Cardiac muscle cell (in vitro differentiated cells and primary cell): ENCODE measurements around the gene LAMA4. TPM values are rescaled to one million over a fixed set of nuclear protein-coding genes. Genes with fewer than 3 reads are reported as not detected.

Experiments used
- DNase-seq, 2 donors: peaks; one replicate each; pipeline versions ENCODE4 v3.0.0 to v3.0.0-alpha.2; 2010 to 2017; ENCODE audit warnings: low read depth in 1 of 2, low spot score in 1 of 2
- H3K27ac ChIP-seq: fragments of 200-600 bp; sonication (generic); 2 replicates; pipeline ENCODE4 v1.5.1; 2016
- H3K27me3 ChIP-seq: fragments of 200-600 bp; sonication (generic); 2 replicates; pipeline ENCODE4 v1.6.0; 2016; ENCODE audit warnings: control low read depth
- H3K36me3 ChIP-seq: fragments of 200-600 bp; sonication (generic); 2 replicates; pipeline ENCODE4 v1.5.1; 2016; ENCODE audit warnings: control low read depth
- H3K4me1 ChIP-seq: fragments of 200-600 bp; sonication (generic); 2 replicates; pipeline ENCODE4 v1.8.1; 2017; ENCODE audit warnings: low read depth, mild to moderate bottlenecking, mixed run types
- H3K4me3 ChIP-seq: fragments of 200-600 bp; sonication (generic); 2 replicates; pipeline ENCODE4 v1.5.1; 2016; ENCODE audit warnings: mild to moderate bottlenecking
- H3K9me3 ChIP-seq: fragments of 200-600 bp; sonication (generic); 2 replicates; pipeline ENCODE4 v1.5.1; 2017; ENCODE audit warnings: low read depth, mild to moderate bottlenecking, control low read depth
- polyA plus RNA-seq: library from polyadenylated mRNA; unstranded; fragments of >200 nt; fragmentation: Nextera tagmentation; extraction: Ambion mirVana; gene quantifications from 2 replicates; pipeline ENCODE4 v1.2.1, GENCODE V29; 2016
- total RNA-seq: library from RNA; depleted of rRNA; stranded (reverse); fragments of >200 nt; gene quantifications from 2 replicates; pipeline ENCODE4 v1.2.3, GENCODE V29; 2016
- TF ChIP-seq, protein P1 (sequence below): IDR thresholded peaks from 2 replicates; pipeline ENCODE4 v1.5.1; 2012; ENCODE audit warnings: low read depth, mild to moderate bottlenecking, low read length

The LAMA4 gene
- total and polyA plus RNA-seq, 2 experiments from 2014 or later, result 162 to 304 TPM

DNA sequence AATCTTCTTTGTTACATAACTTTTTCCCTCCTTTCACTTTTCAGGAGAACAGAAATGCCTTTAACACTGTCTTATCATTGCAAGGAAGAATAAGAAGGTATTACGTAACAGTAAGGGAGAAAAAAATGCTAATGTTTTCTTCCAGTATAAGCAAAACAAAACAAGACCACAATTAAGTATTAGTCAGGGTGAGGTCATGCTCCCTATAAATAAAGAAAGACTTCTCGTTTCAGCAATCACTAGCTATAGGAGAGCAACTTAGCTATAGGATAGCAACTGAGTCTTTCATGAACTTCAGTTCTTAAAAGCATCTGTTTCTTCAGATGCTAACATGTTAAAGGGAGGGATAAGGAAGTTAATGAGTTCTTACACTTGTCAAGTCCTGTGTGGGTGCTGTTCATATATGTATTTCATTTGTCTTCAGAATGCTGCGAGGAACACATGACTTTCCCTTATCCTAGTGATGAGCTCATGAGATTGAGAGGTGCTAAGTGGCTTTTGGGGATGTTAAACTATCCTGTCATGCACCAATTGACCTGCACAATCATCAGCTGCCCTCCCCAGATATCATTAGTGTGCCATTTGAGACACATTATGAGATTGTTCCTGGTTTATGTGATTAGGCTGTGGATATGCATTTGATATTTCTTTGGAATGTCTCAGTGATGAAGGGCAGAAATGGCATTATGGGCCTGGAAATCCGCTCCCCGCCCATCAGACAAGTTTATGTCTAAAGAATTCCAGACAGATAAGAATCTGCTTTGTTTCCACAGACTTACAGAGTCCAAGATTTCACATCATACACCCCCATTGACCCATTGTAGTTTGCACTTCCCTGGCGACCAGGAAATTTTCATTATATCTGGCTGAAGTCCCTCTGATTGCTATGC, 37.5 kb downstream of the LAMA4 start:
- H3K4me3 ChIP-seq, result no peak overlapping the region
- no peaks in the 10 kb centered on the region for H3K27me3 ChIP-seq
- no peaks in the 10 kb centered on the region for H3K9me3 ChIP-seq
- H3K36me3 ChIP-seq, result peaks cover 35% of the 10 kb centered on the region
- H3K27ac ChIP-seq, result no peak overlapping the region
- DNase-seq, result peak in 1 of 2 donors; percentile 78
- H3K4me1 ChIP-seq, result peaks cover 37% of the 10 kb centered on the region
- TF ChIP-seq, protein P1, sequence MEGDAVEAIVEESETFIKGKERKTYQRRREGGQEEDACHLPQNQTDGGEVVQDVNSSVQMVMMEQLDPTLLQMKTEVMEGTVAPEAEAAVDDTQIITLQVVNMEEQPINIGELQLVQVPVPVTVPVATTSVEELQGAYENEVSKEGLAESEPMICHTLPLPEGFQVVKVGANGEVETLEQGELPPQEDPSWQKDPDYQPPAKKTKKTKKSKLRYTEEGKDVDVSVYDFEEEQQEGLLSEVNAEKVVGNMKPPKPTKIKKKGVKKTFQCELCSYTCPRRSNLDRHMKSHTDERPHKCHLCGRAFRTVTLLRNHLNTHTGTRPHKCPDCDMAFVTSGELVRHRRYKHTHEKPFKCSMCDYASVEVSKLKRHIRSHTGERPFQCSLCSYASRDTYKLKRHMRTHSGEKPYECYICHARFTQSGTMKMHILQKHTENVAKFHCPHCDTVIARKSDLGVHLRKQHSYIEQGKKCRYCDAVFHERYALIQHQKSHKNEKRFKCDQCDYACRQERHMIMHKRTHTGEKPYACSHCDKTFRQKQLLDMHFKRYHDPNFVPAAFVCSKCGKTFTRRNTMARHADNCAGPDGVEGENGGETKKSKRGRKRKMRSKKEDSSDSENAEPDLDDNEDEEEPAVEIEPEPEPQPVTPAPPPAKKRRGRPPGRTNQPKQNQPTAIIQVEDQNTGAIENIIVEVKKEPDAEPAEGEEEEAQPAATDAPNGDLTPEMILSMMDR, result no peak

DNA sequence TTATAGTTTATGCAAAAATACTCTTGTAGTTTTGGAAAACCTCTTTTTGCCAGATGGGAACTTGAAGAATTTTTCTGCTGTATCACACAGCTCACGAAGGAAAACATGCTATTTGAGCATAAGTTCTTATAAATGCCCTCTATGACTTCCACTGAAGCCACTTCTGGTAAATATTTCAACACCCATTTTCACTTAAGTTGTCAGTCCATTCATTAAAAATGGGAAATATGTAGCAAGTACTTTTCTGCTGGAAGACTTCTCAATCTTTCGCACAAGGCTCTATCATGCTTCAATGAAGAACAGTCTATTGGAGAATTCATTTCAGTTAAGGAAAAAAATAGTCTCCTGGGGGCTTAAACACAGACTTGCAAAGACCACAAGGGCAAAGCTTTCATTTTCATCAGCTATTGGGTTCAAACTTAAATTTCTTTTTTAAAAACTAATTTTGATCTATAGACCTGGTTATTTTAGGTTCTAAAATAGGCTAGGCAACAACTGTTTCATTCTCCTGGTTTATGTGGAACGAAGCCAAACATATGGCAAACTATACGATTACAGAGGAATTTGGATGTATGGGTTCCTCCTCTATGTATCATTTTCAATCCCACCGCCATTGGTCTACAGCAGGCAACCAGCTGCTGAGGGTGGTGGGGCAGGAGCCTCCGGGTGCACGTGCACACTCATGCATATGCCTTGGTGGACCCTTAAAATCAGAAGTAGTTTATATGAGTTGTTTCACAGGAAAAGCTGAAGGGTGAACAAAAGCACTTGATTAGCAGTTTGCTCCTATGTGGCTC, 38.7 kb downstream of the LAMA4 start:
- no peak overlapping the region for H3K4me3 ChIP-seq
- DNase-seq, result no peak
- TF ChIP-seq, protein P1, result no peak
- H3K9me3 ChIP-seq, result no peaks in the 10 kb centered on the region
- peaks cover 42% of the 10 kb centered on the region for H3K36me3 ChIP-seq
- H3K27me3 ChIP-seq, result no peaks in the 10 kb centered on the region
- no peak overlapping the region for H3K27ac ChIP-seq
- H3K4me1 ChIP-seq, result peaks cover 37% of the 10 kb centered on the region

DNA sequence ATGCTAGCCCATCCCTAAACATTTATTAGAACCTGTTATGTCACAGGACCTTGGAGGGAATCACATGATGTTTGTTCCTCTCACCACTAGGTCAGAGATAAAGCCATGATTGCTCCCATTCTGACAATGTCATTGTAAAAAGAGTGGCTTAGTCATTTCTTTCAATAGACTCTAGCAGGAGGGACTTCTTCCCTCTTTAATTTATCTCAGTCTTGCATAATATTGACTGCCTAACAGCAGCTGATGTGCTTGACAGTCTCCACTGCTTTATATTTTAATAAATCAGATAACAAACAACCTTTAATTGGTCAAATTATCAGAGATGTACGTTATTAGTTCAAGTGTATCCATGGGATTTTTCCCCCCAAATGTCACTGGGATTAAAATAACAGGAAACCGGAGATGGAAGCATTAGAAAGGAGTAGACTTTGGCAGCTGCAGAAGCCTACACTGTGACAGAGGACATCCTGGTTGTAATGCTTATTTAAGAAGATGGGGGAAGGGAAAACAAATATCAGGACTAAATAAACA, 39.6 kb downstream of the LAMA4 start:
- H3K9me3 ChIP-seq, result no peaks in the 10 kb centered on the region
- H3K4me1 ChIP-seq, result peaks cover 32% of the 10 kb centered on the region
- peaks cover 43% of the 10 kb centered on the region for H3K36me3 ChIP-seq
- TF ChIP-seq, protein P1, result no peak
- no peak overlapping the region for H3K4me3 ChIP-seq
- no peaks in the 10 kb centered on the region for H3K27me3 ChIP-seq
- H3K27ac ChIP-seq, result no peak overlapping the region
- DNase-seq, result peak in 1 of 2 donors; percentile 51

DNA sequence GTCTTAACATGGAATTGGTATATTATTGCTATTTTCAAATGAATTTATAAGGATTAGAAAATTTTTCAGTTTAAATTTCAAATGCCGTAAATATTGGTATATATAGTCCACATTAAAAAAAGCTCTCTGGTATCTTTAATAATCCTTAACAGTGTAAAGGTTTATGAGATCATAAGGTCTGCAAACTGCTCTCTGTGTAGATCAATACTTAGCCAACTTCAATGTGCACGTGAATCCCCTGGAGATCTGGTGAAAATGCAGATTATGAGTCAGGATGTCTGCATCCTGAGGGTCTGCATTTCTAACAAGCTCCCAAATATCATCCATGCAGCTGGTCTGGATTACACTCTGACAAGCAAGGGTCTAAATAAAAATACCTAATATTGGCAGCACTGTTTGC, 43.5 kb downstream of the LAMA4 start:
- Histone ChIP-seq H3K36me3 (peaks cover 47% of the 10 kb centered on the region), H3K4me1 (peaks cover 18% of the 10 kb centered on the region), H3K27ac (no peak overlapping the region), H3K9me3 (no peaks in the 10 kb centered on the region), H3K27me3 (no peaks in the 10 kb centered on the region), H3K4me3 (no peak overlapping the region)
- TF ChIP-seq, protein P1, result no peak
- no peak for DNase-seq

DNA sequence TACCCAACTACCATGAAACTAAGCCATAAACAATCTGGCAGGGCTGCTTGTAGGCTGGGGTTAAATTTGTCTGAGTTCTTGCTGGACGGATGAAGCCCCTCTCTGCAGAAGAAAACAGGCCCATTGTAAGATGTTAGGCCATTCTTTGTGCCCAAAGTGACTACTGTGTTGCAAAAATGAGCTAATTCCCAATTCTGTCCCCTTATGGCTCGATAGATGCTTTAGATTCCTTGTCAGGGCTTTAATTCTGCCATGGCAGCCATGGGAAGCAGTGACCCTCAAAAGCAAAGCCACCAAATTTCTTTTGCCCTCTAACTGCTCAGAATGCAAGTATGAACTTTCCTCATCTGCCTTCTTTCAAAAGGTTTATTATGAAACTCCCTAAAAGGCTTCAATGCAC, 45.2 kb downstream of the LAMA4 start:
- no peaks in the 10 kb centered on the region for H3K27me3 ChIP-seq
- no peaks in the 10 kb centered on the region for H3K9me3 ChIP-seq
- H3K36me3 ChIP-seq, result peaks cover 51% of the 10 kb centered on the region
- peaks cover 18% of the 10 kb centered on the region for H3K4me1 ChIP-seq
- no peak overlapping the region for H3K27ac ChIP-seq
- no peak for DNase-seq
- TF ChIP-seq, protein P1, result no peak
- no peak overlapping the region for H3K4me3 ChIP-seq
